ENCODE measurements around the gene PROCA1.

GRCh38 chr17:28741358-28742349 lies 30.0 kb upstream of the PROCA1 start:
- TF ChIP-seq POLR2AphosphoS5 (IDR thresholded peaks at IDR 0.05; ENCODE audit: insufficient read depth in 1 of 2, low read depth in 1 of 2) (no peak), POLR2A (IDR thresholded peaks at IDR 0.05) (no peak)

Data from vagina (tissue), 2 donors.